ENCODE measurements around the gene USP36. TPM values are rescaled to one million over a fixed set of nuclear protein-coding genes. Genes with fewer than 3 reads are reported as not detected.

USP36 gene
- total RNA-seq, 5 donors from 2014 or later (not counting 1 experiment from before 2014, with no cell fraction given) = 132 to 487 (median 143) TPM

DNA sequence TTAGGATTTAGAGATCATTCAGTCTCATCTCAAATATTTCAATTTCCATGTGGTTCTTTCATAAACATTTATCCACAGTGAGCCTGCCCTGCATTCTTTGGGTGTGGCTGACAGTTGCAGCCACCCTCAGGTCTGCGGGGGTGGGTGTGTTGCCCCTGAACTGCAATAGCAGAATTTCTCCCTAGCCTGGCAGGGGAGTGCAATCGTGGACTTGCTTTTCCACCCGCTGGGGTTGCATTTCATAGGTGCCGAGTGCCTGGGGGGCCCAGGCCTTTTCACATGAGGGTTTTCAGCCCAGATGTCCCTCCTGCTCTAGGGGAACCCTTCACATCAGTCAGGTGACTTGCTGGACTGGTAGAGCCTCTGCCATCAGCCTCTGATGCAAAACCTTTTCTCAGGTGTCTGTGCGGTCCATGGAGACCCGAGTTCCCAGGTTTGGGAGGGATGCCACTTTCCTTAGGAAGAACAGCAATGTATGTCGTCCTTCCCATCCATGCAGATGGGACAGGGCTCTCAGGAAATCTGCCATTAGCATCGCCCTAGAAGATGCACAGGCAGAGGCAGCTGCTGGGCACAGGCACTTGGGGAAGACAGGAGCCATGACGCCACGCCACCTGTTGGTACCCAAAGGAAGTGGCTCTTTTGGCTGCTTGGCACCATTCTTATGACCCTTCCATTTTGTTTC is 2.4 kb upstream of the USP36 start:
- ATAC-seq (replicated peaks in 1 of 4) = no peak
- POLR2A ChIA-PET = no interaction called here
- peaks cover 12 to 36% of the 10 kb centered on the region in 2 experiments for H3K4me1 ChIP-seq (ENCODE audit: control insufficient read depth in 1 of 2, extremely low read depth in 1 of 2, insufficient read depth in 2 of 2, low read length in 2 of 2)
- H3K36me3 ChIP-seq (ENCODE audit: control insufficient read depth in 2 of 2, extremely low read depth in 1 of 2, insufficient read depth in 1 of 2, low read length in 1 of 2) = peaks cover 0 to 5% of the 10 kb centered on the region in 2 donors
- no peak overlapping the region for H3K4me3 ChIP-seq (ENCODE audit: control insufficient read depth in 1 of 2, extremely low read depth in 1 of 2, low read length in 1 of 2)
- Mint-ChIP-seq H3K9me3 (no peaks in the 10 kb centered on the region), H3K4me1 (peaks cover 26 to 33% (median 30%) of the 10 kb centered on the region in 3 donors), H3K4me3 (peak overlapping the region in 1 of 3 donors; percentile 7), H3K27ac (peak overlapping the region in 1 of 2 donors; percentile 28), H3K36me3 (peaks cover 5% of the 10 kb centered on the region), H3K27me3 (no peaks in the 10 kb centered on the region)
- WGBS (ENCODE audit: insufficient coverage) = 81% methylated on average over 8 of the region's 10 CpGs
- CTCF ChIA-PET = no interaction called here
- no peaks in the 10 kb centered on the region for H3K9me3 ChIP-seq
- no peaks in the 10 kb centered on the region for H3K27me3 ChIP-seq (replicated peaks in 1 of 2; ENCODE audit: control insufficient read depth in 2 of 2, extremely low read depth in 1 of 2, insufficient read depth in 2 of 2, low read length in 1 of 2)
- peak; percentile 28 to 81 (median 59) for DNase-seq
- H3K27ac ChIP-seq (ENCODE audit: low read length) = no peak overlapping the region

DNA sequence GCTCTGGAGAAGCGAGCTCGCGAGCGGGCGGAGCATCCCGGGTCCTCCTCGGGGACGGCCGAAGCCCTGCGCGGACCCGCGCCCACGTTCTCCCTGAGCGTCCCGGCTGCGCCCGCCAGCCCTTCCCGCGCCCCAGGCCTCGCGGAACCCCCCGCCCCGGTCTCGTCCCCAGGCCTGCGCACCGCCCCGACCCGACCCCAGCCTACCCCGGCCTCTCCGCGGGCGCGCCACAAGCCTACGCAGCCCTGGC is 159 bp downstream of the USP36 start:
- H3K36me3 Mint-ChIP-seq = peaks cover 28% of the 10 kb centered on the region
- no peak for ATAC-seq (replicated peaks in 1 of 4)
- CTCF ChIA-PET = interaction anchor here in 1 of 2 donors (0.6 kb wide), 1 partner anchor 22 kb away, joined by 4 read pairs; no protein-coding TSS in a partner anchor
- H3K27ac Mint-ChIP-seq = peak overlapping the region; percentile 96 to 97
- H3K9me3 Mint-ChIP-seq = no peaks in the 10 kb centered on the region
- POLR2A ChIA-PET = interaction anchor here (0.7 to 1.6 kb wide), 4 partner anchors 9 to 780 kb away, joined by 3 to 11 read pairs (median 3); no protein-coding TSS in a partner anchor
- Histone ChIP-seq H3K9me3 (no peaks in the 10 kb centered on the region), H3K27ac (ENCODE audit: low read length) (peak overlapping the region; percentile 79), H3K4me1 (ENCODE audit: control insufficient read depth in 1 of 2, extremely low read depth in 1 of 2, insufficient read depth in 2 of 2, low read length in 2 of 2) (peaks cover 12 to 41% of the 10 kb centered on the region in 2 experiments), H3K4me3 (ENCODE audit: control insufficient read depth in 1 of 2, extremely low read depth in 1 of 2, low read length in 1 of 2) (peak overlapping the region; percentile 64 to 95), H3K36me3 (ENCODE audit: control insufficient read depth in 2 of 2, extremely low read depth in 1 of 2, insufficient read depth in 1 of 2, low read length in 1 of 2) (peaks cover 3 to 29% of the 10 kb centered on the region in 2 donors), H3K27me3 (replicated peaks in 1 of 2; ENCODE audit: control insufficient read depth in 2 of 2, extremely low read depth in 1 of 2, insufficient read depth in 2 of 2, low read length in 1 of 2) (no peaks in the 10 kb centered on the region)
- H3K4me3 Mint-ChIP-seq = peak overlapping the region; percentile 88 to 91 (median 91)
- WGBS (ENCODE audit: insufficient coverage) = 0% methylated on average over 35 of the region's 35 CpGs
- H3K4me1 Mint-ChIP-seq = peaks cover 49 to 54% (median 52%) of the 10 kb centered on the region in 3 donors
- no peaks in the 10 kb centered on the region for H3K27me3 Mint-ChIP-seq
- no peak for DNase-seq

DNA sequence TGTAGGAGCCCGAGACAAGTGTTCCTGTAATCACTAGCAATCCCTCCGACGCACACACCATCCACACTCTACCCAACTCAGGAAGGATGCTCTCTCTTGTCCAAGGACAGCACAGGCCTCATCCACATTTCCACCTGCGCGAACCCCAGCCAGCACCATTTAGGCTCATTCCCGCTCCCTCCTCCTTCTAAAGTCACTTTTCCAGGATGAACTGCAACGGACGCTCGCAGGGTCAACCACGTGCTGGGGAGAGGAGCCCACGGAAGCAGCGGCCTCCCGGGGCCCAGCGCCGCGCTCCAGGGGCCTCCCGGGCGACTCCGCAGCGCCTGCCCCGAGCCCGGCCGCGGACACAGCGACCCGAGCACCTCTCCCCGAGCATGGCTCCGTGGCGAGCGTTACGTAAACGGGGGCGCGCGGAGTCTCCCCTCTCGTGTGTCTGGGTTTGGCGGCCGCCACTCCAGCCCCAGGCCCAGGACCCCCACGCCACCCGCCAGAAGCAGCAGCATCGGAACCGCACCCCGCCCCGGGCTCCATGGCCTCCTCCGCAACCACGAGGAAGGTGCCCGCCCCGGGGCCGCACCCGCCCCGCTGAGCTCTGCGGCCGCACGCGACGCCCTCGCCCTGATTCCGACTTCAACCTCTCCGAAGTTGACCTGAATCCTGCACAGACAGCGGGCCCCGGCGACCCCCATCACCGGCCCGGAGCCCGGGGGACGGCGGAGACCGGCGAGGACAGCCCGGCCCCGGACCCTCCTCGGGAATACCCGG is 668 bp downstream of the USP36 start:
- Mint-ChIP-seq H3K27ac (peak overlapping the region; percentile 89), H3K9me3 (no peaks in the 10 kb centered on the region), H3K4me3 (peak overlapping the region; percentile 91 to 97 (median 91)), H3K36me3 (peaks cover 32% of the 10 kb centered on the region), H3K27me3 (no peaks in the 10 kb centered on the region), H3K4me1 (peaks cover 49 to 54% (median 52%) of the 10 kb centered on the region in 3 donors)
- Histone ChIP-seq H3K4me1 (ENCODE audit: control insufficient read depth in 1 of 2, extremely low read depth in 1 of 2, insufficient read depth in 2 of 2, low read length in 2 of 2) (peaks cover 12 to 41% of the 10 kb centered on the region in 2 experiments), H3K27ac (ENCODE audit: low read length) (peak overlapping the region; percentile 79), H3K27me3 (replicated peaks in 1 of 2; ENCODE audit: control insufficient read depth in 2 of 2, extremely low read depth in 1 of 2, insufficient read depth in 2 of 2, low read length in 1 of 2) (no peaks in the 10 kb centered on the region), H3K36me3 (ENCODE audit: control insufficient read depth in 2 of 2, extremely low read depth in 1 of 2, insufficient read depth in 1 of 2, low read length in 1 of 2) (peaks cover 6 to 34% of the 10 kb centered on the region in 2 donors), H3K4me3 (ENCODE audit: control insufficient read depth in 1 of 2, extremely low read depth in 1 of 2, low read length in 1 of 2) (peak overlapping the region; percentile 64 to 95), H3K9me3 (no peaks in the 10 kb centered on the region)
- POLR2A ChIA-PET = interaction anchor here (0.7 to 1.6 kb wide), 4 partner anchors 9 to 780 kb away, joined by 3 to 11 read pairs (median 3); no protein-coding TSS in a partner anchor
- ATAC-seq (replicated peaks in 1 of 4) (peak; percentile 7 to 33 (median 28)), DNase-seq (peak; percentile 19 to 72 (median 48))
- CTCF ChIA-PET = interaction anchor here in 1 of 2 donors (0.6 kb wide), 1 partner anchor 21 kb away, joined by 4 read pairs; no protein-coding TSS in a partner anchor
- WGBS (ENCODE audit: insufficient coverage) = under 1% methylated on average over 73 of the region's 73 CpGs

DNA sequence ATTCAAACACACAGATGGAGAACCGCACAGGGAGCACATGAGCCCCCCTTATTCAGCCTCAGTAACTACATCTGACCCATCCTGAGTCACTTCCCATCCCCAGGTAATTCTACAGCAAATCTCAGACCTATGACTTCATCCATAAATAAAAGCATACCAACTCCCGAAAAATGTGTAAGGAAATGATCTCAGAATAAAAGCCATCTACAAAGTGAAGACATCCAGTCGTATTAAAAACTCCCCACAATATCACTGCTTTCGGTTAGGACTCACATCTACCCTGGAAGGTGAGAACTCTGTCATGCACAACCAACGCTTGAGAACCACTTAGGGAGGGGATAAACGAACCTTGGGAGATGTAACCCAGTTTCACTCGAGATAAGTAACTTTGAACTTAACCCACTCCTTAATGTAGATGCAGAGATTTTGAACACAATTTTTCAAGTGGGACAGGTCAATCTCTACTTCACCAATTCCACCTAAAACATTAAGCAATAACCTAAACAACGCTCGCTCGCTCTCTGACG is 1.3 kb downstream of the USP36 start:
- Histone ChIP-seq H3K9me3 (no peaks in the 10 kb centered on the region), H3K27ac (ENCODE audit: low read length) (peak overlapping the region; percentile 79), H3K27me3 (replicated peaks in 1 of 2; ENCODE audit: control insufficient read depth in 2 of 2, extremely low read depth in 1 of 2, insufficient read depth in 2 of 2, low read length in 1 of 2) (no peaks in the 10 kb centered on the region), H3K4me3 (ENCODE audit: control insufficient read depth in 1 of 2, extremely low read depth in 1 of 2, low read length in 1 of 2) (peak overlapping the region; percentile 64 to 95), H3K36me3 (ENCODE audit: control insufficient read depth in 2 of 2, extremely low read depth in 1 of 2, insufficient read depth in 1 of 2, low read length in 1 of 2) (peaks cover 6 to 41% of the 10 kb centered on the region in 2 donors), H3K4me1 (ENCODE audit: control insufficient read depth in 1 of 2, extremely low read depth in 1 of 2, insufficient read depth in 2 of 2, low read length in 2 of 2) (peaks cover 12 to 41% of the 10 kb centered on the region in 2 experiments)
- peak in 6 of 35 experiments; percentile 18 to 66 (median 26) for DNase-seq
- no peak for ATAC-seq (replicated peaks in 1 of 4)
- POLR2A ChIA-PET = no interaction called here
- H3K27me3 Mint-ChIP-seq = no peaks in the 10 kb centered on the region
- CTCF ChIA-PET = no interaction called here
- H3K9me3 Mint-ChIP-seq = no peaks in the 10 kb centered on the region
- peak overlapping the region; percentile 89 for H3K27ac Mint-ChIP-seq
- H3K4me1 Mint-ChIP-seq = peaks cover 49 to 52% (median 51%) of the 10 kb centered on the region in 3 donors
- peaks cover 36% of the 10 kb centered on the region for H3K36me3 Mint-ChIP-seq
- 11% methylated on average over 5 of the region's 11 CpGs for WGBS (ENCODE audit: insufficient coverage)
- peak overlapping the region; percentile 91 to 97 (median 91) for H3K4me3 Mint-ChIP-seq

DNA sequence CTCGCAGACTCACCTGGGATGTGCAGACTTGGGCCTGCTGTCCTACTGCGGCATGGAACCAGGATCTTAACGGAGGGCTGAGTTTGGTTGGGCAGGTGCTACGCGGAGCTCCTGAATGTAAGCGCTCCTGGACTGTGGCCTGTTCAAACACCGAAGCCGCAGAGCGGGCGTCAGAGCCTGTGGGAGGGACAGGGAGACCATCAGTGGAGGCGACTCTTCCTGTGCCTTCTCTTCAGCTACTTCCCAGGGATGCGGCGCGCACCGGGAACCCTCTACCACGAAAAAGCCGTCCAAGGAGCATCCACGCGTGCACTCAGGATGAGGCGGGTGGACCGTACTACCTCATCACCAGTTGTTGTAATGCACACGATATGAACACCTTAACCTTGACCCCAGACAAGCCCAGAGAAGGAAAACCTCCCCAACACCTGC is 2.0 kb downstream of the USP36 start:
- no peaks in the 10 kb centered on the region for H3K27me3 Mint-ChIP-seq
- no peak overlapping the region for H3K4me3 ChIP-seq (ENCODE audit: control insufficient read depth in 1 of 2, extremely low read depth in 1 of 2, low read length in 1 of 2)
- peaks cover 49 to 51% (median 50%) of the 10 kb centered on the region in 3 donors for H3K4me1 Mint-ChIP-seq
- H3K4me3 Mint-ChIP-seq = peak overlapping the region; percentile 91 to 97 (median 91)
- no peak overlapping the region for H3K27ac ChIP-seq (ENCODE audit: low read length)
- H3K9me3 Mint-ChIP-seq = no peaks in the 10 kb centered on the region
- H3K36me3 Mint-ChIP-seq = peaks cover 39% of the 10 kb centered on the region
- H3K27me3 ChIP-seq (replicated peaks in 1 of 2; ENCODE audit: control insufficient read depth in 2 of 2, extremely low read depth in 1 of 2, insufficient read depth in 2 of 2, low read length in 1 of 2) = no peaks in the 10 kb centered on the region
- H3K36me3 ChIP-seq (ENCODE audit: control insufficient read depth in 2 of 2, extremely low read depth in 1 of 2, insufficient read depth in 1 of 2, low read length in 1 of 2) = peaks cover 6 to 48% of the 10 kb centered on the region in 2 donors
- H3K9me3 ChIP-seq = no peaks in the 10 kb centered on the region
- ChIA-PET CTCF (interaction anchor here in 1 of 2 donors (0.5 to 0.6 kb wide), 2 partner anchors 37 to 145 kb away, joined by 3 read pairs; no protein-coding TSS in a partner anchor), POLR2A (interaction anchor here (0.5 to 0.9 kb wide), 6 partner anchors 8 to 18 kb away, joined by 3 to 7 read pairs (median 3); no protein-coding TSS in a partner anchor)
- DNase-seq = no peak
- peaks cover 12 to 40% of the 10 kb centered on the region in 2 experiments for H3K4me1 ChIP-seq (ENCODE audit: control insufficient read depth in 1 of 2, extremely low read depth in 1 of 2, insufficient read depth in 2 of 2, low read length in 2 of 2)
- no peak for ATAC-seq (replicated peaks in 1 of 4)
- peak overlapping the region; percentile 81 to 89 for H3K27ac Mint-ChIP-seq
- 95% methylated on average over 21 of the region's 22 CpGs for WGBS (ENCODE audit: insufficient coverage)

Measured in T-cell (primary cell).